Loucy (cell line): Measurements from ENCODE around the gene SLC29A1.

Experiments
- EZH2phosphoT487 ChIP-seq: fragments of 200-600 bp; IDR thresholded peaks from 2 replicates; pipeline ENCODE4 v1.6.1; 2018; ENCODE audit warnings: antibody characterized with exemption, mild to moderate bottlenecking, moderate library complexity, borderline replicate concordance
- TF ChIP-seq, protein P1 (sequence below): fragments of 200-600 bp; sonication (generic); conservative IDR thresholded peaks from 2 replicates; pipeline ENCODE4 v1.5.1; 2014; ENCODE audit warnings: mild to moderate bottlenecking, antibody characterized with exemption, low read length

DNA sequence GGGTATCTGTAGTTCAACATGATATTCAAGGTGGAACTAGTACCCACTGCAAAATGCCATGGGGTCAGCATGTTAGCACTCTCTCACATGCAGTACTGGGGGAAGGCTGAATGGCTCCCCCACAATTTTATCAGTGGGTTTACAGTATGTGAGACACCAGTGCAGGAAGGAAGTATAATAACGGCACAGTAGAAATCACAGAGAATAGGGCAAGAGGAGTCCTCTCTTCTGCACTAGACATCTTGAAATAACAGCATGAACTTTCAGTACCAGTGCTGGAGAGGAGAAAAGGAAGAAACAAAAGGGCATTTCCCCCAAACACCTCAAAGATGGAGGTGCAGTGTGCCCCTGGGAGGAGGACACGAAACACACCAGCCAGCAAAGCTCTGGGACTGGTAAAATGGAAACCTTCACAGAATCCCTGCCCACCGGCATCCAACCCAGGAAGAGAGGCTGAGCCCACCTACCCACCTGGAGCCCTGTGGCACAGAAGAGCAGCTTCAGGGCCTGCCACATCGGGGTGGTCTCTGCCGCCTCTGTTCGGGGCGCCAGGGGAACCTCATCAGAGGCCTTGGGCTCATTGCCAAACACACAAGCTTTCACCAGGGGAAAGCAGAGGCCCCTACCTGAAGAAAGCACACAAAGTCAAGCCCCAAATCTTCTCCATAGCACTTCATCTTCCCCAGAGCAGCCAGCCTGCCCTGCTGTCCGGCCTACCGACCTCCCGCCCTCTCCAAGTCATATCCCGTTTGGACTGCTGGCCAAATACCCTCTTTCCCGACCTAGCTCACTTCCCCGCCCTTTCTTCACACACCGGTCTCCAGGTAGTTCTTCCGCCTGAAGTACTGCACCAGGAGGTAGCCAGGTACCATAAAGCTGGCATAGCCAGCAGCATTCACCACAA is 32.7 kb downstream of the SLC29A1 start:
- TF ChIP-seq, protein P1, sequence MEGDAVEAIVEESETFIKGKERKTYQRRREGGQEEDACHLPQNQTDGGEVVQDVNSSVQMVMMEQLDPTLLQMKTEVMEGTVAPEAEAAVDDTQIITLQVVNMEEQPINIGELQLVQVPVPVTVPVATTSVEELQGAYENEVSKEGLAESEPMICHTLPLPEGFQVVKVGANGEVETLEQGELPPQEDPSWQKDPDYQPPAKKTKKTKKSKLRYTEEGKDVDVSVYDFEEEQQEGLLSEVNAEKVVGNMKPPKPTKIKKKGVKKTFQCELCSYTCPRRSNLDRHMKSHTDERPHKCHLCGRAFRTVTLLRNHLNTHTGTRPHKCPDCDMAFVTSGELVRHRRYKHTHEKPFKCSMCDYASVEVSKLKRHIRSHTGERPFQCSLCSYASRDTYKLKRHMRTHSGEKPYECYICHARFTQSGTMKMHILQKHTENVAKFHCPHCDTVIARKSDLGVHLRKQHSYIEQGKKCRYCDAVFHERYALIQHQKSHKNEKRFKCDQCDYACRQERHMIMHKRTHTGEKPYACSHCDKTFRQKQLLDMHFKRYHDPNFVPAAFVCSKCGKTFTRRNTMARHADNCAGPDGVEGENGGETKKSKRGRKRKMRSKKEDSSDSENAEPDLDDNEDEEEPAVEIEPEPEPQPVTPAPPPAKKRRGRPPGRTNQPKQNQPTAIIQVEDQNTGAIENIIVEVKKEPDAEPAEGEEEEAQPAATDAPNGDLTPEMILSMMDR, result no peak
- TF ChIP-seq EZH2phosphoT487, result no peak
